NCI-H774 (cell line): ENCODE results near the gene CARD11.
A peak's percentile ranks its signal among the peaks of the same experiment; 100 is the strongest.

Experiments used
- DNase-seq: peaks from one replicate; lab custom pipeline; 2025; lab: John Stamatoyannopoulos, UW

The CARD11 gene

DNA sequence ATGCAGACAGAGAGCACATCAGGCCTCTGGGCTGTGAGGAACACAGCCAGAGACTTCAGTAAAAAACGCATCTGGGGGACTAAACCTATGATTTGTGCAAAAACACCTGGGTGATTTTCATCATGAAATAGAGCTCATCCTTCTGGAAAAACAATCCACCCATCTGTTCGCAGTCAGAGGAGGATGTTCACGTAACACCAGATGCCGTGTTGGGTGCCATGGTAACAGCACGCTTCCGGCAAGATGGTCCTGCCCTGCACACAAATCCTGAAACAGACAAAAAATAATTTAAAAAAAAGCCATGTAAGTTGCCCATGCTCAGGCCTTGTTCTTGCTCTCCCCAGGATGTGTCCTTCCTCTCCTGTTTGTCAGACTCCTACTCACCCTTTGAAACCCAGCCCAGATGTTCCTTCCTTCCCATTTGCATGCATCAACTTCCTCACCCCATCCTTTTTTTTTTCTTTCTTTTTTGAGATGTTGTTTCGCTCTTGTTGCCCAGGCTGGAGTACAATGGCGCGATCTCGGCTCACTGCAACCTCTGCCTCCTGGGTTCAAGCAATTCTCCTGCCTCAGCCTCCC is 171.3 kb downstream of the CARD11 start:
- no peak for DNase-seq

GRCh38 chr7:2870471-2870931 is 173.2 kb downstream of the CARD11 start:
- no peak for DNase-seq

DNA sequence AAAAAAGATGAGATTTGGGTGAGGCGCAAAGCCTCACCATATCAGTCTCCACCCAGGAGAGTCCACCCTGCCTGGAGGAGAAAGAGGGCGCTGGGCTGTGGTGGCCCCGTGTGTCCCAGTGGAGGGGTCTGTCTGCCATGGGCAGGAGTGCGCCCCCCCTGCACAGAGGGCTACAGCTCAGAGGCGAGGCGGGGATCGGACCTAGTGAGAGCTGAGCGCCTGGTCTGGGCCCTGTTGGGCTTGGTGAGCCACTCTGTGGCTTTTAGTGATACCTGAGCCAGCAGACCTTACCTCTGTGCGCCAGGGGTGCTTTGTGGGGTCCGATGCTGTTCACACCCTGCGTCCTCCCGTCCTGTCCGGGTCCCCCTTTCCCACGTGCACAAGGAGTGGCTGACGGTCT is 173.7 kb downstream of the CARD11 start:
- no peak for DNase-seq

DNA sequence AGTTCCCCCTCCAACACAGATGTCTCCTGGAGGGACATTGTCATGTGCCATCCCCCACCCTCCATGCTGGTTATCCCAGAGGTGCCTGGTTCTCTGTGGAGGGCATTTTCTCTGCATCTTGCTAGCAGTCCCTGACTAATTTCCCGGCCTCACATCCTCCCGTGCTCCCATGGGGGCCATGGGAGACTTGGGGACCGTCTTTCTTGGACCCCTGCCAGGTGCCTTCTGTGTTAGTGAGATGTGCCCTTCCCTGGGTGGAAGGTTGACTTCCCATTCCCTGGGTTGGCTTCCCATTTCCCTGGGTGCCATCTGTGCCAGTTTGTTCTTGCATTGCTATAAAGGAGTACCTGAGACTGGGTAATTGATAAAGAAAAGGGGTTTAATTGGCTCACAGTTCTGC is 177.1 kb downstream of the CARD11 start:
- no peak for DNase-seq

GRCh38 chr7:2864999-2865670 is 178.5 kb downstream of the CARD11 start:
- DNase-seq = peak; percentile 39

- no peak for DNase-seq
Measured at GRCh38 chr7:2864204-2864985, 179.3 kb downstream of the CARD11 start.

- no peak for DNase-seq
Measured at GRCh38 chr7:2863461-2864066, 180.1 kb downstream of the CARD11 start.

GRCh38 chr7:2862831-2863361 is 180.8 kb downstream of the CARD11 start:
- no peak for DNase-seq

DNA sequence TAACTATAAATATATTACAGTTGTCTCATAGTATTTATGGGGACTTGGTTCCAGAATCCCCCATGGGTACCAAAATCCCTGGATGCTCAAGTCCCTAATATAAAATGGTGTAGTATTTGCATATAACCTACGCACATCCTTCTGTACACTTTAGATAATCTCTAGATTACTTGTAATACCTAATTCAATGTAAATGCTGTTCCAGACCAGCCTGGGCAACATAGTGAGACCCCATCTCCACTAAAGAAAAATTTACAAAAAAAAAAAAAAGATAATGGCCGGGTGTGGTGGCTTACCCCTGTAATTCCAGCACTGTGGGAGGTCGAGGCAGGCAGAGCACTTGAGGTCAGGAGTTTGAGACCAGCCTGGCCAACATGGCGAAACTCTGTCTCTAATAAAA is 182.2 kb downstream of the CARD11 start:
- no peak for DNase-seq

DNA sequence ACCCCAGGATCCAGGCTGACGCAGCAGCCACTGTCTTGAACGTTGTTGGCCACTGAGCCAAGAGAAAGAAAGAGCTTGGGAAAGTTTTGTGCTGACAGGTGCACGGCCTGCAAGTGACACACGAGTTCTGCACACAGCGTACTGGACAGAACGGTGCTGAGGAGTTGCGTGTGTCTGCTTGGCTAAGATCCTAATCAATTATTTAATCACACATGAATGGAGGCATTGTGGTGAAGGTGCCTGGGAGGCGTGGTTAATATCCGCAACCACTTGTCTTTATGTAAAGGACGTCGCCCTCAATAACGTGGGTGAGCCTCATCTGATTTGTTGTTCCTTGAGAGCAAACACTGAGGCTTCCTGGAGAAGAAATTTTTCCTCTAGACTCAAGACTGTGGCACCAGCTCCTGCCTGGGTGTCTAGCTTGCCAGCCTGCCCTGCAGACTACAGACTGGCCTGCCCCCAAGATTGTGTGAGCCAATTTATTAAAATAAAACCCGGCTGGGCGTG is 183.0 kb downstream of the CARD11 start:
- DNase-seq = peak; percentile 59

- DNase-seq = no peak
Measured at GRCh38 chr7:2859952-2860351, 183.7 kb downstream of the CARD11 start.

- DNase-seq = no peak
Measured at GRCh38 chr7:2858621-2859020, 185.0 kb downstream of the CARD11 start.

DNA sequence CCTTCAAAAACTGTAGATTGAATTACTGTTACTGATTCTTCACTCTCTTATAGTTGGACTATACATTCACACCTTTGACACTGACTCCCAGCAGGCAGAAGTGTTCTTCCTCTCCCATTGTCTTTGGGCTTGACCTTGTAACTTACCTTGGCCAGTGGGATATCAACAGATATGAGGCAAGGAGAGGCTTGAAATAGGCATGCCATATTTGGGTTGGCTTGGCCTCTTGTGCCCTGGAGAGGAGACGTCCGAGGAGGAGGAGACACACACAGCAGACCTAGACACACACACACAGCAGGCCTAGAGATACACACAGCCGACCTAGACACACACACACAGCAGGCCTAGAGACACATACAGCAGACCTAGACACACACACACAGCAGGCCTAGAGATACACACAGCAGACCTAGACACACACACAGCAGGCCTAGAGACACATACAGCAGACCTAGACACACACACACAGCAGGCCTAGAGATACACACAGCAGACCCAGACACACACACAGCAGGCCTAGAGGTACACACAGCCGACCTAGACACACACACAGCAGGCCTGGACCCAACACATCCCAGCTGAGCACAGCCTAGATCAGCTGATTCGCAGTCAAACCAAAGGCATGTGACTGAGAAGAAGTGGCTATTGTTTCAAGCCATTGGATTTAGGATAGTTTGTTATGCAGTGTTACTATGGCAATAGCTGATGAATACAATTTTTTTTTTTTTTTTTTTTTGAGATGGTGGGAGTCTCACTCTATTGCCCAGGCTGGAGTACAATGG is 187.1 kb downstream of the CARD11 start:
- peak; percentile 33 for DNase-seq
